Peyer's patch (tissue), 4 donors: ENCODE results near the gene POLR3GL. TPM values are rescaled to one million over a fixed set of nuclear protein-coding genes. Genes with fewer than 3 reads are reported as not detected.
"Not testable (repeated sequence)": the region's sequence is repeated elsewhere in the genome, so short reads cannot be mapped to it uniquely, and the experiment has no call there.

Experiments used
- DNase-seq, 3 donors: peaks; one replicate each; pipeline ENCODE4 v3.0.0-alpha.2; 2017 to 2019
- H3K27ac ChIP-seq, 4 donors: fragments of 200-600 bp; sonication (generic); one replicate each; pipeline ENCODE4 v1.5.1; 2016 to 2019
- H3K27me3 ChIP-seq, 2 donors: fragments of 200-600 bp; sonication (generic); one replicate each; pipeline ENCODE4 v1.5.1; 2019
- H3K36me3 ChIP-seq, 3 donors: fragments of 200-600 bp; sonication (generic); one replicate each; pipeline ENCODE4 v1.5.1; 2016 to 2019
- H3K4me1 ChIP-seq, 4 donors: fragments of 200-600 bp; sonication (generic); one replicate each; pipeline ENCODE4 v1.5.1; 2016 to 2019
- H3K4me3 ChIP-seq, 4 donors: fragments of 200-600 bp; sonication (generic); 1 replicate in 3 of 4; 2 replicates in 1 of 4; pipeline ENCODE4 v1.5.1; 2016 to 2019; ENCODE audit warnings: mild to moderate bottlenecking in 1 of 4
- H3K9me3 ChIP-seq, 4 donors: fragments of 200-600 bp; sonication (generic); one replicate each; pipeline ENCODE4 v1.5.1; 2016 to 2019; ENCODE audit warnings: mild to moderate bottlenecking in 1 of 4
- POLR2A ChIP-seq, 2 donors: fragments of 450-650 bp; IDR thresholded peaks; one replicate each; pipeline ENCODE4 v1.5.1; 2017; ENCODE audit warnings: antibody characterized with exemption in 2 of 2, mild to moderate bottlenecking in 2 of 2, moderate library complexity in 2 of 2
- total RNA-seq, 4 donors: library from RNA; depleted of rRNA; stranded (reverse); fragments of >200 nt; gene quantifications; one replicate each; pipeline ENCODE4 v1.1.0, GENCODE V29; 2016
- TF ChIP-seq, protein P1 (sequence below), 6 experiments: fragments of 450-650 bp in 4 of 6; fragments of 200-600 bp in 2 of 6; sonication (generic) in 1 of 6; IDR thresholded peaks; one replicate each; pipeline ENCODE4 v1.5.1; 2017 to 2019; ENCODE audit warnings: antibody characterized with exemption in 6 of 6, mild to moderate bottlenecking in 3 of 6, moderate library complexity in 1 of 6

Gene POLR3GL
- total RNA-seq, 4 donors from 2014 or later = 8.7 to 25.6 (median 12.5) TPM

GRCh38 chr1:145927916-145928643 is 36.4 kb upstream of the POLR3GL start:
- DNase-seq = peak in 1 of 3 donors; percentile 22
- Histone ChIP-seq H3K27ac (peak overlapping the region; percentile 80 to 94 (median 85)), H3K4me1 (peaks cover 2 to 17% (median 7%) of the 10 kb centered on the region in 4 donors), H3K9me3 (no peaks in the 10 kb centered on the region), H3K36me3 (peaks cover 0 to 7% (median 0%) of the 10 kb centered on the region in 3 donors), H3K4me3 (peak overlapping the region; percentile 55 to 72 (median 60)), H3K27me3 (no peaks in the 10 kb centered on the region)
- TF ChIP-seq POLR2A (IDR thresholded peaks at IDR 0.05) = no peak
- TF ChIP-seq, protein P1, sequence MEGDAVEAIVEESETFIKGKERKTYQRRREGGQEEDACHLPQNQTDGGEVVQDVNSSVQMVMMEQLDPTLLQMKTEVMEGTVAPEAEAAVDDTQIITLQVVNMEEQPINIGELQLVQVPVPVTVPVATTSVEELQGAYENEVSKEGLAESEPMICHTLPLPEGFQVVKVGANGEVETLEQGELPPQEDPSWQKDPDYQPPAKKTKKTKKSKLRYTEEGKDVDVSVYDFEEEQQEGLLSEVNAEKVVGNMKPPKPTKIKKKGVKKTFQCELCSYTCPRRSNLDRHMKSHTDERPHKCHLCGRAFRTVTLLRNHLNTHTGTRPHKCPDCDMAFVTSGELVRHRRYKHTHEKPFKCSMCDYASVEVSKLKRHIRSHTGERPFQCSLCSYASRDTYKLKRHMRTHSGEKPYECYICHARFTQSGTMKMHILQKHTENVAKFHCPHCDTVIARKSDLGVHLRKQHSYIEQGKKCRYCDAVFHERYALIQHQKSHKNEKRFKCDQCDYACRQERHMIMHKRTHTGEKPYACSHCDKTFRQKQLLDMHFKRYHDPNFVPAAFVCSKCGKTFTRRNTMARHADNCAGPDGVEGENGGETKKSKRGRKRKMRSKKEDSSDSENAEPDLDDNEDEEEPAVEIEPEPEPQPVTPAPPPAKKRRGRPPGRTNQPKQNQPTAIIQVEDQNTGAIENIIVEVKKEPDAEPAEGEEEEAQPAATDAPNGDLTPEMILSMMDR (IDR thresholded peaks at IDR 0.05) = no peak

GRCh38 chr1:145932522-145933009 is 31.9 kb upstream of the POLR3GL start:
- peak in 1 of 3 donors; percentile 31 for DNase-seq
- H3K36me3 ChIP-seq = peaks cover 0 to 27% (median 0%) of the 10 kb centered on the region in 3 donors
- not testable (repeated sequence) for H3K4me1 ChIP-seq, H3K9me3 ChIP-seq, H3K27me3 ChIP-seq, H3K4me3 ChIP-seq
- H3K27ac ChIP-seq = peak overlapping the region in 3 of 4 donors; percentile 3 to 67 (median 63)

DNA sequence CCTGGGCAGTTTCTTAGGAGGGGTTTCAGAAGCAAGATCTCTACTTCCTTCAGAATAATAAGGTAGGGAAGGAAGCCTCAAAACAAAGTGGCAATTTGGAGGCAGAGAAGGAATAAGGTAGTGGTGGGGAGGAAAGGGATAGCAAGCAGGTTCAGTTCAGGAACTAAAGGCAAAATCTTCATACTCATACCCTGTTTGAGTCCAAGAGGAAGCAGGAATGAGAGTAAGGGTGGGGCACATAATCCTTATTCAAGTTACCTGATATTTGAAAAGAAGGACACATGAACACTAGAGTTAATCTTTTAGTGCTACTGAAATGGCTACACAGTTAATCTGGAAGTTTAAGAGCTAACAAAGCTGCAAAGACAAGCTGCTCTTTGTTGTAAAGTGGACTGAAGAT is 28.8 kb upstream of the POLR3GL start:
- H3K27me3 ChIP-seq = no peaks in the 10 kb centered on the region
- no peak overlapping the region for H3K27ac ChIP-seq
- no peaks in the 10 kb centered on the region for H3K9me3 ChIP-seq
- no peak for TF ChIP-seq POLR2A (IDR thresholded peaks at IDR 0.05)
- TF ChIP-seq, protein P1 (IDR thresholded peaks at IDR 0.05) = no peak
- H3K36me3 ChIP-seq = peaks cover 0 to 27% (median 0%) of the 10 kb centered on the region in 3 donors
- DNase-seq = no peak
- H3K4me3 ChIP-seq = no peak overlapping the region
- H3K4me1 ChIP-seq = no peaks in the 10 kb centered on the region

DNA sequence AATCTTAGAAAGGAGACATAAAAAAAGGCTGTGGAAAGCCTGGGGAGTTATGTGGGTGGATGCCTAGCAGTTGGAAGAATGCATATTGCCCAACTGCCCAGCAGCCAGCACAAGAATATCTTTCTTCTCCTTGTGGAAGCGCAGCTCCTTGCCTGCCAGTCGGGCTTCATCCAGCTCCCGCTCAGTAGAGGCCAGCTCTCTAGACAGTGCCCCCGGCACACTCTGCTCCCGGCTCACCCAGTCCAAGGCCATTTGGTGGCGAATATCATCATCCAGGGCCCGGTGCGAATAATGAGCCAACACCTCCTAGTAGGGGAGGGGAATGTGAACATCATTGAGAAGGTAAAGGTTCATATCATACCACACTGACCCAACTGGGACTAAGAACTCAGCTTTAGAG is 28.2 kb upstream of the POLR3GL start:
- H3K27me3 ChIP-seq = no peaks in the 10 kb centered on the region
- no peak for DNase-seq
- no peak overlapping the region for H3K4me3 ChIP-seq
- H3K36me3 ChIP-seq = peaks cover 0 to 27% (median 0%) of the 10 kb centered on the region in 3 donors
- H3K4me1 ChIP-seq = no peaks in the 10 kb centered on the region
- H3K9me3 ChIP-seq = no peaks in the 10 kb centered on the region
- no peak overlapping the region for H3K27ac ChIP-seq
- no peak for TF ChIP-seq POLR2A (IDR thresholded peaks at IDR 0.05)
- TF ChIP-seq, protein P1 (IDR thresholded peaks at IDR 0.05) = no peak

- Histone ChIP-seq H3K27ac (no peak overlapping the region), H3K4me1 (no peaks in the 10 kb centered on the region), H3K36me3 (peaks cover 0 to 28% (median 0%) of the 10 kb centered on the region in 3 donors), H3K4me3 (no peak overlapping the region), H3K9me3 (no peaks in the 10 kb centered on the region), H3K27me3 (no peaks in the 10 kb centered on the region)
- no peak for DNase-seq
- TF ChIP-seq, protein P1 (IDR thresholded peaks at IDR 0.05) = no peak
- no peak for TF ChIP-seq POLR2A (IDR thresholded peaks at IDR 0.05)
These were observed 27.1 kb upstream of the POLR3GL start for GRCh38 chr1:145937436-145937835.

DNA sequence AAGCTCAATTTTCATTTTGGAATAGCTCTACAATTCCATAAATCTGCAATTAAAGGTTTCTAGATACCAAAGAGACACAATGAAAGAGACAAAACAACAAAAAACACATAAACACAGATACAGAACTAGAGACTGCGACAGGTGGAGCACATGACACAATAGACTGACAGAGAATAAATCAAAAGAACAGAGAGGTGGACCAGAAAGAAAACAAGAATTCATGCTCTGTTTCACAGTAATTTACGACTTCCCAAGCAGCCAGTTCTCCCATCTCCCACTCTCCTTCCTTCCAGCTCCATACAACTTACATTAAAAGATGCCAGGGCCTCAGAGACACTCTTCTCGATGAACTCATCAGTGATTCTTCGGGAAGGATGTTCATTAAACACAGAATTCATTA is 22.1 kb upstream of the POLR3GL start:
- Histone ChIP-seq H3K36me3 (peaks cover 0 to 11% (median 0%) of the 10 kb centered on the region in 3 donors), H3K9me3 (no peaks in the 10 kb centered on the region), H3K27ac (no peak overlapping the region), H3K4me3 (no peak overlapping the region), H3K27me3 (no peaks in the 10 kb centered on the region), H3K4me1 (no peaks in the 10 kb centered on the region)
- TF ChIP-seq, protein P1 (IDR thresholded peaks at IDR 0.05) = no peak
- TF ChIP-seq POLR2A (IDR thresholded peaks at IDR 0.05) = no peak
- no peak for DNase-seq
